HepG2 (cell line): ENCODE data around the gene HMCN2. TPM values are rescaled to one million over a fixed set of nuclear protein-coding genes. Genes with fewer than 3 reads are reported as not detected.
"Not testable (repeated sequence)": the region's sequence is repeated elsewhere in the genome, so short reads cannot be mapped to it uniquely, and the experiment has no call there.

Experiments used
- ATAC-seq: fragments of 200-7000 bp; cut with Tn5 transposase; 3 replicates; pipeline ENCODE4 v1.9.1; 2020; ENCODE audit warnings: mild to moderate bottlenecking, moderate library complexity
- BruUV-seq: library from RNA; stranded (reverse); fragments of 400-500 nt; replicated peaks from 2 replicates; lab custom pipeline; 2021; lab: Mats Ljungman, UMichigan
- CTCF ChIA-PET: fragments of 300-600 bp; formaldehyde crosslinking; extraction: SDS; loops from one replicate; lab custom pipeline; 2021; ENCODE audit warnings: low total read pairs, inconsistent platforms, low intra/inter-chr PET ratio; lab: Yijun Ruan, JAX
- POLR2A ChIA-PET: fragments of 350-600 bp; sonication (Branson Sonifier 250); formaldehyde crosslinking; loops from one replicate; lab custom pipeline; 2020; ENCODE audit warnings: antibody characterized with exemption, inconsistent platforms; lab: Yijun Ruan, JAX
- DNase-seq: peaks from one replicate; pipeline ENCODE4 v3.0.0-alpha.2; 2015; ENCODE audit warnings: low spot score
- FAIRE-seq: peaks from 3 replicates; lab custom pipeline; 2011; peaks lifted over from hg19 to GRCh38; lab: Jason Lieb, UNC
- H2AFZ ChIP-seq: one replicate; pipeline ENCODE4 v1.6.1; 2011; ENCODE audit warnings: low read length, inconsistent platforms
- H3K27ac ChIP-seq: fragments of 300-600 bp; 3 replicates; pipeline ENCODE4 v1.8.0; 2011; ENCODE audit warnings: mixed run types, mild to moderate bottlenecking, mixed read lengths, low read length, inconsistent platforms; ENCODE audit not compliant: insufficient read depth; ENCODE audit errors: extremely low read length
- H3K27me3 ChIP-seq, 2 experiments: fragments of 200-600 bp in 1 of 2; 2 replicates in 1 of 2; 3 replicates in 1 of 2; pipeline versions ENCODE4 v1.6.0 to v1.8.0; 2011; ENCODE audit warnings: low read length in 2 of 2, mild to moderate bottlenecking in 2 of 2, moderate library complexity in 2 of 2, inconsistent platforms in 1 of 2; ENCODE audit not compliant: insufficient read depth in 2 of 2, control insufficient read depth in 1 of 2
- H3K36me3 ChIP-seq, 2 experiments: fragments of 200-600 bp in 1 of 2; replicated peaks in 1 of 2; 2 replicates in 1 of 2; 3 replicates in 1 of 2; pipeline versions ENCODE4 v1.5.1 to v1.8.0; 2011; ENCODE audit warnings: low read length in 2 of 2, inconsistent platforms in 1 of 2; ENCODE audit not compliant: insufficient read depth in 2 of 2, control insufficient read depth in 1 of 2
- H3K4me1 ChIP-seq: 2 replicates; pipeline ENCODE4 v1.5.1; 2012; ENCODE audit warnings: low read length, inconsistent platforms; ENCODE audit not compliant: insufficient read depth
- H3K4me2 ChIP-seq: 2 replicates; pipeline ENCODE4 v1.6.0; 2011; ENCODE audit warnings: low read depth, low read length, inconsistent platforms
- H3K4me3 ChIP-seq, 3 experiments: fragments of 200-600 bp in 1 of 3; sonication (generic), shearing (Covaris generic) in 1 of 3; replicated peaks in 1 of 3; 2 replicates each; pipeline ENCODE4 v1.5.1; 2011 to 2016; ENCODE audit warnings: low read length in 3 of 3, inconsistent platforms in 2 of 3, low read depth in 2 of 3, mild to moderate bottlenecking in 2 of 3, control low read depth in 1 of 3, mixed read lengths in 1 of 3; ENCODE audit not compliant: insufficient read depth in 1 of 3
- H3K79me2 ChIP-seq: one replicate; pipeline ENCODE4 v1.6.1; 2011; ENCODE audit warnings: low read length, inconsistent platforms; ENCODE audit not compliant: insufficient read depth
- H3K9ac ChIP-seq: 2 replicates; pipeline ENCODE4 v1.6.0; 2011; ENCODE audit warnings: mild to moderate bottlenecking, low read depth, low read length, inconsistent platforms; ENCODE audit not compliant: insufficient read depth
- H3K9me3 ChIP-seq: 2 replicates; pipeline ENCODE4 v1.5.1; 2012; ENCODE audit warnings: mild to moderate bottlenecking, low read length
- H4K20me1 ChIP-seq: 2 replicates; pipeline ENCODE4 v1.6.0; 2011; ENCODE audit warnings: inconsistent platforms, mild to moderate bottlenecking, low read length, moderate library complexity; ENCODE audit not compliant: insufficient read depth
- FOXJ3 ChIP-seq: sonication (generic); formaldehyde crosslinking; IDR thresholded peaks from 2 replicates; pipeline ENCODE4 v1.4.0; 2020; ENCODE audit warnings: missing genetic modification reagents, mild to moderate bottlenecking, borderline replicate concordance
- ZKSCAN1 ChIP-seq: fragments of 150-350 bp; IDR thresholded peaks from 2 replicates; pipeline ENCODE4 v1.6.1; 2014; ENCODE audit warnings: low read length
- ZNF841 ChIP-seq: sonication (generic); formaldehyde crosslinking; IDR thresholded peaks from 2 replicates; pipeline ENCODE4 v1.8.1; 2023; ENCODE audit warnings: missing genetic modification reagents, borderline replicate concordance
- WGBS: methylation state at CpG from one replicate; pipeline ENCODE4 v1.1.6; 2017; ENCODE audit warnings: low lambda C conversion rate; 5-methylcytosine and 5-hydroxymethylcytosine counted together
- in situ Hi-C: cut with HindIII; loops from 2 replicates; pipeline ENCODE4 v1.10.0; 2017; ENCODE audit warnings: low pct_unique_long_range_greater_than_20kb; ENCODE audit not compliant: extremely low pct_ligation_motif_present
- intact Hi-C: fragments of 100-400 bp; cut with micrococcal nuclease; formaldehyde crosslinking; loops from one replicate; pipeline ENCODE4 v1.10.0; 2022; ENCODE audit not compliant: unreplicated experiment
- polyA plus RNA-seq, 8 experiments: library from polyadenylated mRNA; depleted of rRNA in 3 of 8; stranded (reverse) in 7 of 8; unstranded in 1 of 8; fragments of >200 nt; fragmentation: Illumina TruSeq in 4 of 8; extraction: Trizol in 4 of 8; gene quantifications; 2 replicates each; pipeline versions ENCODE4 v1.2.1 to v1.2.3, GENCODE V29; 2011 to 2016; ENCODE audit warnings: low read depth in 4 of 8, missing spikeins in 1 of 8, mixed read lengths in 1 of 8; ENCODE audit not compliant: insufficient read depth in 1 of 8
- total RNA-seq, 5 experiments: library from RNA; depleted of rRNA; stranded (reverse); fragments of >200 nt; fragmentation: Illumina TruSeq; extraction: Trizol; gene quantifications; 2 replicates each; pipeline ENCODE4 v1.2.3, GENCODE V29; 2016; ENCODE audit warnings: low read depth in 1 of 5
- TF ChIP-seq, protein P1 (sequence below): sonication (generic); formaldehyde crosslinking; IDR thresholded peaks from 2 replicates; pipeline ENCODE4 v1.4.0; 2020; ENCODE audit warnings: missing genetic modification reagents, borderline replicate concordance
- TF ChIP-seq, protein P2 (sequence below): sonication (generic); formaldehyde crosslinking; IDR thresholded peaks from 2 replicates; pipeline ENCODE4 v1.5.0; 2020; ENCODE audit warnings: mild to moderate bottlenecking, missing genetic modification reagents, borderline replicate concordance

HMCN2 gene
- total and polyA plus RNA-seq, 2 of the 13 experiments (the other 11 are each of a cell fraction or from before 2014, with no cell fraction given), result 0.09 TPM; not detected in 1

DNA sequence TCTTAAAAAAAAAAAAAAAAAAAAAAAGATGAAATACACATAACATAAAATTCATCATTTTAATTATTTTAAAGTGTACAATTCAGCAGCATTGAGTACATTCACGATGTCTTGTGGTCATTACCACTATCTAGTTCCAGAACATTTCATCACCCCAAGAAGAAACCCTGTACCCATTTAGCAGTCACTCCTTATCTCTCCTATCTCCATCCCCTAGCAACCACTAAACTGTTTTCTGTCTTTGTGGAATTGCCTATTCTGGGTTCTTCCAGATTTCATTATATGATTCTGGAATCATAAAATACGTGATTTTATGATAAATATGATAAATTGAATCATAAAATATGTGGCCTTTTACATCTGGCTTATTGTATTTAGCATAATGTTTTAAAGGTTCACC, 8.9 kb upstream of the HMCN2 start (continued):
- no peak for TF ChIP-seq ZNF841 (CRISPR knock-in tag)

DNA sequence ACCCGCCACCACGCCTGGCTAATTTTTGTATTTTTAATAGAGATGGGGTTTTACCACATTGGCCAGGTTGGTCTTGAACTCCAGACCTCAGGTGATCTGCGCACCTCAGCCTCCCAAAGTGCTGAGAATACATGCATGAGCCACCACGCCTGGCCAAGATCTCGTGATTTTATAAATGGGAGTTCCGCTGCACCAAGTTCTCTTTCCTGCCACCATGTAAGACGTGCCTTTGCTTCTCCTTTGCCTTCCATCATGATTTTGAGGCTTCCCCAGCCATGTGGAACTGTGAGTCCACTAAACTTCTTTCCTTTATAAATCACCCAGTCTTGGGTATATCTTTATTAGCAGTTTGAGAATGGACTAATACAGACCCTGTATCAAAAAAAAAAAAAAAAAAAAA, 7.4 kb upstream of the HMCN2 start:
- H3K36me3 ChIP-seq, POLR2A ChIA-PET, H3K4me3 ChIP-seq, H3K27ac ChIP-seq, BruUV-seq, DNase-seq, H4K20me1 ChIP-seq, H2AFZ ChIP-seq, intact Hi-C loops, H3K4me2 ChIP-seq, CTCF ChIA-PET, in situ Hi-C loops, H3K9ac ChIP-seq, H3K79me2 ChIP-seq, FAIRE-seq, H3K9me3 ChIP-seq, ATAC-seq: not testable (repeated sequence)
- peaks cover 21% of the 10 kb centered on the region for H3K4me1 ChIP-seq
- WGBS, result 64% methylated on average over 7 of the region's 7 CpGs
- peaks cover 0 to 13% of the 10 kb centered on the region in 2 experiments; a peak in 3 of 5 replicates for H3K27me3 ChIP-seq

DNA sequence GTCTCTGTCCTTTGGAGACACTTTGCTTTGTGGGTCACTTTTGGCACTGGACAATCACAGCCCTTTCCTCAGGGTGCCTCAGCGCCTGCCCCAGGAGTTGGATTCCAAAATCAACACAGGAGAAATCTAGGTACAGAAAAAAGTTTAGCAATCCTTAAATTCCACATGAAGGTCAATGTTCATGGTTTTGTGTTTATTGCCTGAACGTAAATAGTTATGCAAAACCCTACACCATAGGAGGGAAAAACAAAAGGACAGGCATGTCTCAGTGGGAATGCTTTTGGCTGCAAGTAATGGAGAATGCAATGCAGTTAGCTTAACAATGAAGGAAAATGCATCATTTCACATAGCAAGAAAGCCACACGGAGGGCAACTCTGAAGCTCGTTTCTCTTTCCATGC, 6.5 kb upstream of the HMCN2 start:
- in situ Hi-C loops (no loop called here), intact Hi-C loops (no loop called here)
- CTCF ChIA-PET, result no interaction called here
- Histone ChIP-seq H3K27me3 (peaks cover under 1 to 22% of the 10 kb centered on the region in 2 experiments; a peak in 3 of 5 replicates), H4K20me1 (no peaks in the 10 kb centered on the region), H3K27ac (no peak overlapping the region), H3K79me2 (no peaks in the 10 kb centered on the region), H3K4me3 (no peak overlapping the region), H3K4me1 (peaks cover 30% of the 10 kb centered on the region), H2AFZ (no peak overlapping the region), H3K36me3 (no peaks in the 10 kb centered on the region), H3K4me2 (no peak overlapping the region), H3K9me3 (no peaks in the 10 kb centered on the region), H3K9ac (no peak overlapping the region)
- no peak for FAIRE-seq
- TF ChIP-seq ZKSCAN1 (no peak), FOXJ3 (no peak)
- TF ChIP-seq, protein P1, sequence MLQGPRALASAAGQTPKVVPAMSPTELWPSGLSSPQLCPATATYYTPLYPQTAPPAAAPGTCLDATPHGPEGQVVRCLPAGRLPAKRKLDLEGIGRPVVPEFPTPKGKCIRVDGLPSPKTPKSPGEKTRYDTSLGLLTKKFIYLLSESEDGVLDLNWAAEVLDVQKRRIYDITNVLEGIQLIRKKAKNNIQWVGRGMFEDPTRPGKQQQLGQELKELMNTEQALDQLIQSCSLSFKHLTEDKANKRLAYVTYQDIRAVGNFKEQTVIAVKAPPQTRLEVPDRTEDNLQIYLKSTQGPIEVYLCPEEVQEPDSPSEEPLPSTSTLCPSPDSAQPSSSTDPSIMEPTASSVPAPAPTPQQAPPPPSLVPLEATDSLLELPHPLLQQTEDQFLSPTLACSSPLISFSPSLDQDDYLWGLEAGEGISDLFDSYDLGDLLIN, result no peak
- TF ChIP-seq, protein P2, sequence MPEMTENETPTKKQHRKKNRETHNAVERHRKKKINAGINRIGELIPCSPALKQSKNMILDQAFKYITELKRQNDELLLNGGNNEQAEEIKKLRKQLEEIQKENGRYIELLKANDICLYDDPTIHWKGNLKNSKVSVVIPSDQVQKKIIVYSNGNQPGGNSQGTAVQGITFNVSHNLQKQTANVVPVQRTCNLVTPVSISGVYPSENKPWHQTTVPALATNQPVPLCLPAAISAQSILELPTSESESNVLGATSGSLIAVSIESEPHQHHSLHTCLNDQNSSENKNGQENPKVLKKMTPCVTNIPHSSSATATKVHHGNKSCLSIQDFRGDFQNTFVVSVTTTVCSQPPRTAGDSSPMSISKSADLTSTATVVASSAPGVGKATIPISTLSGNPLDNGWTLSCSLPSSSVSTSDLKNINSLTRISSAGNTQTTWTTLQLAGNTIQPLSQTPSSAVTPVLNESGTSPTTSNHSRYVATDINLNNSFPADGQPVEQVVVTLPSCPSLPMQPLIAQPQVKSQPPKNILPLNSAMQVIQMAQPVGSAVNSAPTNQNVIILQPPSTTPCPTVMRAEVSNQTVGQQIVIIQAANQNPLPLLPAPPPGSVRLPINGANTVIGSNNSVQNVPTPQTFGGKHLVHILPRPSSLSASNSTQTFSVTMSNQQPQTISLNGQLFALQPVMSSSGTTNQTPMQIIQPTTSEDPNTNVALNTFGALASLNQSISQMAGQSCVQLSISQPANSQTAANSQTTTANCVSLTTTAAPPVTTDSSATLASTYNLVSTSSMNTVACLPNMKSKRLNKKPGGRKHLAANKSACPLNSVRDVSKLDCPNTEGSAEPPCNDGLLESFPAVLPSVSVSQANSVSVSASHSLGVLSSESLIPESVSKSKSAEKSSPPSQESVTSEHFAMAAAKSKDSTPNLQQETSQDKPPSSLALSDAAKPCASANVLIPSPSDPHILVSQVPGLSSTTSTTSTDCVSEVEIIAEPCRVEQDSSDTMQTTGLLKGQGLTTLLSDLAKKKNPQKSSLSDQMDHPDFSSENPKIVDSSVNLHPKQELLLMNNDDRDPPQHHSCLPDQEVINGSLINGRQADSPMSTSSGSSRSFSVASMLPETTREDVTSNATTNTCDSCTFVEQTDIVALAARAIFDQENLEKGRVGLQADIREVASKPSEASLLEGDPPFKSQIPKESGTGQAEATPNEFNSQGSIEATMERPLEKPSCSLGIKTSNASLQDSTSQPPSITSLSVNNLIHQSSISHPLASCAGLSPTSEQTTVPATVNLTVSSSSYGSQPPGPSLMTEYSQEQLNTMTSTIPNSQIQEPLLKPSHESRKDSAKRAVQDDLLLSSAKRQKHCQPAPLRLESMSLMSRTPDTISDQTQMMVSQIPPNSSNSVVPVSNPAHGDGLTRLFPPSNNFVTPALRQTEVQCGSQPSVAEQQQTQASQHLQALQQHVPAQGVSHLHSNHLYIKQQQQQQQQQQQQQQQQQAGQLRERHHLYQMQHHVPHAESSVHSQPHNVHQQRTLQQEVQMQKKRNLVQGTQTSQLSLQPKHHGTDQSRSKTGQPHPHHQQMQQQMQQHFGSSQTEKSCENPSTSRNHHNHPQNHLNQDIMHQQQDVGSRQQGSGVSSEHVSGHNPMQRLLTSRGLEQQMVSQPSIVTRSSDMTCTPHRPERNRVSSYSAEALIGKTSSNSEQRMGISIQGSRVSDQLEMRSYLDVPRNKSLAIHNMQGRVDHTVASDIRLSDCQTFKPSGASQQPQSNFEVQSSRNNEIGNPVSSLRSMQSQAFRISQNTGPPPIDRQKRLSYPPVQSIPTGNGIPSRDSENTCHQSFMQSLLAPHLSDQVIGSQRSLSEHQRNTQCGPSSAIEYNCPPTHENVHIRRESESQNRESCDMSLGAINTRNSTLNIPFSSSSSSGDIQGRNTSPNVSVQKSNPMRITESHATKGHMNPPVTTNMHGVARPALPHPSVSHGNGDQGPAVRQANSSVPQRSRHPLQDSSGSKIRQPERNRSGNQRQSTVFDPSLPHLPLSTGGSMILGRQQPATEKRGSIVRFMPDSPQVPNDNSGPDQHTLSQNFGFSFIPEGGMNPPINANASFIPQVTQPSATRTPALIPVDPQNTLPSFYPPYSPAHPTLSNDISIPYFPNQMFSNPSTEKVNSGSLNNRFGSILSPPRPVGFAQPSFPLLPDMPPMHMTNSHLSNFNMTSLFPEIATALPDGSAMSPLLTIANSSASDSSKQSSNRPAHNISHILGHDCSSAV (CRISPR knock-in tag), result no peak
- ATAC-seq, result no peak
- BruUV-seq, result no TSS peak
- 5% methylated on average over 4 of the region's 4 CpGs for WGBS
- POLR2A ChIA-PET, result no interaction called here
- DNase-seq, result peak; percentile 33
